HUES64 (cell line): ENCODE results near the gene LDB2.
"Not testable (repeated sequence)": the region's sequence is repeated elsewhere in the genome, so short reads cannot be mapped to it uniquely, and the experiment has no call there.

ENCODE experiments used
- H3K27ac ChIP-seq: 2 replicates; pipeline ENCODE4 v1.7.0; 2013; ENCODE audit warnings: low read depth, low read length, inconsistent platforms
- H3K27me3 ChIP-seq: 2 replicates; pipeline ENCODE4 v1.6.1; 2013; ENCODE audit warnings: mild to moderate bottlenecking, low read length; ENCODE audit not compliant: insufficient read depth
- H3K36me3 ChIP-seq: 2 replicates; pipeline ENCODE4 v1.6.1; 2013; ENCODE audit warnings: mild to moderate bottlenecking, low read length; ENCODE audit not compliant: insufficient read depth
- H3K4me1 ChIP-seq: 2 replicates; pipeline ENCODE4 v1.6.1; 2013; ENCODE audit warnings: mild to moderate bottlenecking, low read length, moderate library complexity; ENCODE audit not compliant: insufficient read depth
- H3K4me3 ChIP-seq: 2 replicates; pipeline ENCODE4 v1.5.1; 2013; ENCODE audit warnings: mild to moderate bottlenecking, low read length, moderate library complexity
- H3K9ac ChIP-seq: 2 replicates; pipeline ENCODE4 v1.6.1; 2013; ENCODE audit warnings: mild to moderate bottlenecking, low read depth, low read length
- H3K9me3 ChIP-seq: 2 replicates; pipeline ENCODE4 v1.6.1; 2013; ENCODE audit warnings: low read depth, low read length; ENCODE audit not compliant: insufficient read depth
- WGBS: fragments of 150-250, 120-280 bp; methylation state at CpG from one replicate; pipeline ENCODE4 v1.1.7; 2013; ENCODE audit warnings: missing lambda C conversion rate; 5-methylcytosine and 5-hydroxymethylcytosine counted together

The LDB2 gene

GRCh38 chr4:16557316-16557715, 341.1 kb downstream of the LDB2 start:
- H3K27me3 ChIP-seq, H3K4me3 ChIP-seq, H3K27ac ChIP-seq, H3K4me1 ChIP-seq, H3K9ac ChIP-seq, H3K36me3 ChIP-seq: not testable (repeated sequence)
- 87% methylated on average over 14 of the region's 14 CpGs for WGBS
- peaks cover 18% of the 10 kb centered on the region for H3K9me3 ChIP-seq

- H3K9me3 ChIP-seq: peaks cover 18% of the 10 kb centered on the region
- H3K27ac ChIP-seq: no peak overlapping the region
- no peaks in the 10 kb centered on the region for H3K36me3 ChIP-seq
- H3K27me3 ChIP-seq: no peaks in the 10 kb centered on the region
- no peak overlapping the region for H3K9ac ChIP-seq
- WGBS: 100% methylated on average over 4 of the region's 4 CpGs
- H3K4me3 ChIP-seq: no peak overlapping the region
- H3K4me1 ChIP-seq: no peaks in the 10 kb centered on the region
Measured at GRCh38 chr4:16555156-16555555, 343.3 kb downstream of the LDB2 start.

GRCh38 chr4:16550531-16550930, 347.9 kb downstream of the LDB2 start:
- no peak overlapping the region for H3K9ac ChIP-seq
- H3K4me3 ChIP-seq: no peak overlapping the region
- 0 out of 2 replicates have a peak, but pooled peaks cover 1% of the 10 kb centered on the region for H3K9me3 ChIP-seq
- no peaks in the 10 kb centered on the region for H3K36me3 ChIP-seq
- 96% methylated on average over 2 of the region's 2 CpGs for WGBS
- no peaks in the 10 kb centered on the region for H3K4me1 ChIP-seq
- no peaks in the 10 kb centered on the region for H3K27me3 ChIP-seq
- H3K27ac ChIP-seq: no peak overlapping the region

- no peak overlapping the region for H3K9ac ChIP-seq
- H3K9me3 ChIP-seq: no peaks in the 10 kb centered on the region
- 93% methylated on average over 7 of the region's 7 CpGs for WGBS
- H3K4me1 ChIP-seq: no peaks in the 10 kb centered on the region
- no peak overlapping the region for H3K4me3 ChIP-seq
- no peaks in the 10 kb centered on the region for H3K36me3 ChIP-seq
- H3K27me3 ChIP-seq: no peaks in the 10 kb centered on the region
- no peak overlapping the region for H3K27ac ChIP-seq
Measured at GRCh38 chr4:16545656-16546055, 352.8 kb downstream of the LDB2 start.

GRCh38 chr4:16544869-16545268, 353.6 kb downstream of the LDB2 start:
- no peaks in the 10 kb centered on the region for H3K27me3 ChIP-seq
- H3K27ac ChIP-seq: no peak overlapping the region
- no peaks in the 10 kb centered on the region for H3K9me3 ChIP-seq
- no peaks in the 10 kb centered on the region for H3K36me3 ChIP-seq
- H3K4me3 ChIP-seq: no peak overlapping the region
- H3K9ac ChIP-seq: no peak overlapping the region
- H3K4me1 ChIP-seq: no peaks in the 10 kb centered on the region
- WGBS: 88% methylated on average over 6 of the region's 6 CpGs

- Histone ChIP-seq H3K9me3 (no peaks in the 10 kb centered on the region), H3K27ac (no peak overlapping the region), H3K4me1 (no peaks in the 10 kb centered on the region), H3K36me3 (no peaks in the 10 kb centered on the region), H3K9ac (no peak overlapping the region), H3K4me3 (no peak overlapping the region), H3K27me3 (no peaks in the 10 kb centered on the region)
- 90% methylated on average over 6 of the region's 6 CpGs for WGBS
Measured at GRCh38 chr4:16544251-16544721, 354.2 kb downstream of the LDB2 start.

- 88% methylated on average over 1 of the region's 1 CpG for WGBS
- H3K4me1 ChIP-seq: no peaks in the 10 kb centered on the region
- H3K27me3 ChIP-seq: no peaks in the 10 kb centered on the region
- no peaks in the 10 kb centered on the region for H3K36me3 ChIP-seq
- H3K9ac ChIP-seq: no peak overlapping the region
- H3K9me3 ChIP-seq: no peaks in the 10 kb centered on the region
- no peak overlapping the region for H3K27ac ChIP-seq
- H3K4me3 ChIP-seq: no peak overlapping the region
Measured at GRCh38 chr4:16537926-16538325, 360.5 kb downstream of the LDB2 start.

GRCh38 chr4:16532240-16532970, 366.0 kb downstream of the LDB2 start:
- H3K4me1 ChIP-seq: no peaks in the 10 kb centered on the region
- no peaks in the 10 kb centered on the region for H3K36me3 ChIP-seq
- no peak overlapping the region for H3K4me3 ChIP-seq
- 92% methylated on average over 4 of the region's 6 CpGs for WGBS
- no peaks in the 10 kb centered on the region for H3K9me3 ChIP-seq
- no peaks in the 10 kb centered on the region for H3K27me3 ChIP-seq
- no peak overlapping the region for H3K9ac ChIP-seq
- H3K27ac ChIP-seq: no peak overlapping the region

GRCh38 chr4:16530688-16531635, 367.5 kb downstream of the LDB2 start:
- Histone ChIP-seq H3K27me3 (no peaks in the 10 kb centered on the region), H3K9me3 (no peaks in the 10 kb centered on the region), H3K27ac (no peak overlapping the region), H3K4me3 (no peak overlapping the region), H3K9ac (no peak overlapping the region), H3K36me3 (no peaks in the 10 kb centered on the region), H3K4me1 (no peaks in the 10 kb centered on the region)
- 86% methylated on average over 3 of the region's 3 CpGs for WGBS

- WGBS: 89% methylated on average over 4 of the region's 5 CpGs
- H3K4me3 ChIP-seq: no peak overlapping the region
- no peaks in the 10 kb centered on the region for H3K27me3 ChIP-seq
- H3K27ac ChIP-seq: no peak overlapping the region
- H3K36me3 ChIP-seq: no peaks in the 10 kb centered on the region
- no peaks in the 10 kb centered on the region for H3K4me1 ChIP-seq
- H3K9ac ChIP-seq: no peak overlapping the region
- H3K9me3 ChIP-seq: no peaks in the 10 kb centered on the region
Measured at GRCh38 chr4:16524911-16525554, 373.4 kb downstream of the LDB2 start.

- Histone ChIP-seq H3K9me3 (no peaks in the 10 kb centered on the region), H3K27me3 (no peaks in the 10 kb centered on the region), H3K4me1 (no peaks in the 10 kb centered on the region), H3K36me3 (no peaks in the 10 kb centered on the region), H3K27ac (no peak overlapping the region), H3K4me3 (no peak overlapping the region), H3K9ac (no peak overlapping the region)
- WGBS: 71% methylated on average over 5 of the region's 5 CpGs
Measured at GRCh38 chr4:16524406-16524805, 374.0 kb downstream of the LDB2 start.
